Kidney (tissue), 14 donors: ENCODE data around the gene PGPEP1. TPM values are rescaled to one million over a fixed set of nuclear protein-coding genes. Genes with fewer than 3 reads are reported as not detected.

Source experiments
- DNase-seq, 5 donors: peaks; one replicate each; pipeline ENCODE4 v3.0.0-alpha.2; 2013 to 2020
- FAIRE-seq: peaks from 2 replicates; lab custom pipeline; 2012; peaks lifted over from hg19 to GRCh38; lab: Jason Lieb, UNC
- H3K27ac ChIP-seq, 2 donors: one replicate each; pipeline ENCODE4 v1.7.0; 2013; ENCODE audit warnings: low read depth in 2 of 2, low read length in 2 of 2, inconsistent platforms in 1 of 2
- H3K27me3 ChIP-seq: one replicate; pipeline ENCODE4 v1.7.1; 2013; ENCODE audit warnings: low read length, inconsistent platforms; ENCODE audit not compliant: control insufficient read depth, insufficient read depth
- H3K36me3 ChIP-seq, 3 donors: one replicate each; pipeline versions ENCODE4 v1.7.0 to v1.7.1; 2013; ENCODE audit warnings: low read length in 3 of 3, control low read depth in 1 of 3, inconsistent platforms in 1 of 3; ENCODE audit not compliant: insufficient read depth in 3 of 3, control insufficient read depth in 2 of 3
- H3K4me1 ChIP-seq, 3 donors: one replicate each; pipeline versions ENCODE4 v1.7.0 to v1.7.1; 2013; ENCODE audit warnings: low read length in 3 of 3, inconsistent platforms in 1 of 3, low read depth in 1 of 3; ENCODE audit not compliant: control insufficient read depth in 2 of 3, insufficient read depth in 2 of 3
- H3K4me3 ChIP-seq, 3 donors: one replicate each; pipeline versions ENCODE4 v1.7.0 to v1.8.1; 2013; ENCODE audit warnings: low read length in 3 of 3, control low read depth in 1 of 3, inconsistent platforms in 1 of 3
- H3K9ac ChIP-seq, 3 donors: one replicate each; pipeline versions ENCODE4 v1.7.0 to v1.7.1; 2013; ENCODE audit warnings: low read length in 3 of 3, control low read depth in 1 of 3, inconsistent platforms in 1 of 3
- H3K9me3 ChIP-seq, 3 donors: one replicate each; pipeline versions ENCODE4 v1.7.0 to v1.7.1; 2013; ENCODE audit warnings: low read length in 3 of 3, control low read depth in 1 of 3, inconsistent platforms in 1 of 3; ENCODE audit not compliant: control insufficient read depth in 2 of 3, insufficient read depth in 1 of 3
- intact Hi-C: fragments of 100-400 bp; cut with DNase I; formaldehyde crosslinking; loops from one replicate; pipeline ENCODE4 v1.11.1; 2022
- polyA plus RNA-seq: library from polyadenylated mRNA; stranded (reverse); fragments of 350-450 nt; fragmentation: Illumina TruSeq; extraction: RNeasy Lipid Tissue Mini Kit (QIAGEN cat#74804); gene quantifications from one replicate; pipeline ENCODE4 v1.2.3, GENCODE V29; 2014; ENCODE audit warnings: low read depth, low replicate concordance; ENCODE audit not compliant: insufficient read depth
- total RNA-seq: library from RNA; stranded (reverse); fragmentation: NEBNext Ultra II Directional; extraction: Animal tissue kit (Norgen Biotek cat#: 25700); gene quantifications from one replicate; pipeline ENCODE4 v1.2.1, GENCODE V29; 2021
- TF ChIP-seq, protein P1 (sequence below): IDR thresholded peaks from 3 replicates; pipeline ENCODE4 v1.5.1; 2012; ENCODE audit warnings: mild to moderate bottlenecking, moderate library complexity, borderline replicate concordance; ENCODE audit not compliant: insufficient read depth; ENCODE audit errors: extremely low read depth
- donor health status: control.
- donor health status: control.
- donor health status: control.
- donor health status: control.
- donor health status: control.
- donor health status: DM: yes; HTN: yes; CAD: no.
- donor health status: Normal renal cell carcinoma (clear cell type).

Gene PGPEP1
- total and polyA plus RNA-seq, 2 donors from 2014 or later, result 54.5 to 76.1 TPM

- H3K9ac ChIP-seq, result no peak overlapping the region
- no peaks in the 10 kb centered on the region for H3K27me3 ChIP-seq
- peaks cover 0 to 22% (median 14%) of the 10 kb centered on the region in 3 donors for H3K4me1 ChIP-seq
- H3K27ac ChIP-seq, result peak overlapping the region in 1 of 2 donors; percentile 51
- H3K36me3 ChIP-seq, result no peaks in the 10 kb centered on the region
- TF ChIP-seq, protein P1, sequence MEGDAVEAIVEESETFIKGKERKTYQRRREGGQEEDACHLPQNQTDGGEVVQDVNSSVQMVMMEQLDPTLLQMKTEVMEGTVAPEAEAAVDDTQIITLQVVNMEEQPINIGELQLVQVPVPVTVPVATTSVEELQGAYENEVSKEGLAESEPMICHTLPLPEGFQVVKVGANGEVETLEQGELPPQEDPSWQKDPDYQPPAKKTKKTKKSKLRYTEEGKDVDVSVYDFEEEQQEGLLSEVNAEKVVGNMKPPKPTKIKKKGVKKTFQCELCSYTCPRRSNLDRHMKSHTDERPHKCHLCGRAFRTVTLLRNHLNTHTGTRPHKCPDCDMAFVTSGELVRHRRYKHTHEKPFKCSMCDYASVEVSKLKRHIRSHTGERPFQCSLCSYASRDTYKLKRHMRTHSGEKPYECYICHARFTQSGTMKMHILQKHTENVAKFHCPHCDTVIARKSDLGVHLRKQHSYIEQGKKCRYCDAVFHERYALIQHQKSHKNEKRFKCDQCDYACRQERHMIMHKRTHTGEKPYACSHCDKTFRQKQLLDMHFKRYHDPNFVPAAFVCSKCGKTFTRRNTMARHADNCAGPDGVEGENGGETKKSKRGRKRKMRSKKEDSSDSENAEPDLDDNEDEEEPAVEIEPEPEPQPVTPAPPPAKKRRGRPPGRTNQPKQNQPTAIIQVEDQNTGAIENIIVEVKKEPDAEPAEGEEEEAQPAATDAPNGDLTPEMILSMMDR, result no peak
- no peaks in the 10 kb centered on the region for H3K9me3 ChIP-seq
- DNase-seq (peak in 3 of 5 donors; percentile 61 to 79 (median 68)), FAIRE-seq (no peak)
- intact Hi-C loops, result no loop called here
- H3K4me3 ChIP-seq, result no peak overlapping the region
Measured at GRCh38 chr19:18330868-18331267, 9.5 kb upstream of the PGPEP1 start.

GRCh38 chr19:18332917-18333530 lies 7.4 kb upstream of the PGPEP1 start:
- intact Hi-C loops, result no loop called here
- FAIRE-seq, result no peak
- no peaks in the 10 kb centered on the region for H3K36me3 ChIP-seq
- H3K27me3 ChIP-seq, result no peaks in the 10 kb centered on the region
- H3K9ac ChIP-seq, result peak overlapping the region in 1 of 3 donors; percentile 61
- H3K27ac ChIP-seq, result peak overlapping the region in 1 of 2 donors; percentile 86
- no peak for DNase-seq
- TF ChIP-seq, protein P1, result no peak
- H3K4me1 ChIP-seq, result peaks cover 0 to 22% (median 17%) of the 10 kb centered on the region in 3 donors
- H3K9me3 ChIP-seq, result no peaks in the 10 kb centered on the region
- H3K4me3 ChIP-seq, result no peak overlapping the region

DNA sequence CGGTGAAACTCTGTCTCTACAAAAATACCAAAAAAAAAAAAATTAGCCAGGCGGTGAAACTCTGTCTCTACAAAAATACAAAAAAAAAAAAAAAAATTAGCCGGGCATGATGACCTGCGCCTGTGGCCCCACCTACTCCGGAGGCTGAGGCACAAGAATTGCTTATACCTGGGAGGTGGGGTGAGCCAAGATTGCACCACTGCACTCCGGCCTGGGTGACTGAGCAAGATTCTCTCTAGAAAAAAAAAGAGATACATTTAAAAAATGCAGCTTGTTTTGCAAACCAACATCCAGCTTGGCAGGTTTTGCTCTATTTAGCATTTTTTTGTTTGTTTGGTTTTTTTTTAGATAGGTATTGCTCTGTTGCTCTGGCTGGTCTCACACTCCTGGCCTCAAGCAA lies 6.7 kb upstream of the PGPEP1 start:
- Histone ChIP-seq H3K36me3 (no peaks in the 10 kb centered on the region), H3K9ac (peak overlapping the region in 1 of 3 donors; percentile 61), H3K27me3 (no peaks in the 10 kb centered on the region), H3K27ac (peak overlapping the region; percentile 65 to 86), H3K4me1 (peaks cover 0 to 18% (median 15%) of the 10 kb centered on the region in 3 donors), H3K4me3 (no peak overlapping the region), H3K9me3 (no peaks in the 10 kb centered on the region)
- TF ChIP-seq, protein P1, result no peak
- intact Hi-C loops, result no loop called here
- FAIRE-seq (no peak), DNase-seq (peak in 2 of 5 donors; percentile 32 to 45)
